Glomerular visceral epithelial cell (primary cell): Measurements from ENCODE around the gene GRID1.

Source experiments
- DNase-seq: peaks from one replicate; pipeline ENCODE4 v3.0.0-alpha.2; 2016; ENCODE audit errors: extremely low spot score

Gene GRID1

GRCh38 chr10:86339226-86339865 lies 27.2 kb downstream of the GRID1 start:
- no peak for DNase-seq

GRCh38 chr10:86337121-86337601 lies 29.4 kb downstream of the GRID1 start:
- no peak for DNase-seq

GRCh38 chr10:86336341-86336740 lies 30.3 kb downstream of the GRID1 start:
- DNase-seq = no peak

- DNase-seq = no peak
Observed at GRCh38 chr10:86335831-86336230, 30.8 kb downstream of the GRID1 start.

GRCh38 chr10:86335257-86335656 lies 31.3 kb downstream of the GRID1 start:
- no peak for DNase-seq

GRCh38 chr10:86334488-86335085 lies 32.0 kb downstream of the GRID1 start:
- no peak for DNase-seq

- no peak for DNase-seq
Observed at GRCh38 chr10:86333826-86334487, 32.6 kb downstream of the GRID1 start.

GRCh38 chr10:86331861-86332260 lies 34.7 kb downstream of the GRID1 start:
- no peak for DNase-seq

- no peak for DNase-seq
Observed at GRCh38 chr10:86330778-86331763, 35.5 kb downstream of the GRID1 start.

- DNase-seq = no peak
Observed at GRCh38 chr10:86329896-86330680, 36.5 kb downstream of the GRID1 start.

GRCh38 chr10:86329093-86329710 lies 37.4 kb downstream of the GRID1 start:
- no peak for DNase-seq

- DNase-seq = no peak
Observed at GRCh38 chr10:86327954-86328725, 38.5 kb downstream of the GRID1 start.

GRCh38 chr10:86325158-86325557 lies 41.4 kb downstream of the GRID1 start:
- no peak for DNase-seq

- no peak for DNase-seq
Observed at GRCh38 chr10:86321568-86321967, 45.0 kb downstream of the GRID1 start.

GRCh38 chr10:86319676-86320075 lies 46.9 kb downstream of the GRID1 start:
- no peak for DNase-seq

- DNase-seq = no peak
Observed at GRCh38 chr10:86317949-86318725, 48.5 kb downstream of the GRID1 start.

- DNase-seq = no peak
Observed at GRCh38 chr10:86316990-86317389, 49.6 kb downstream of the GRID1 start.

GRCh38 chr10:86316274-86316835 lies 50.2 kb downstream of the GRID1 start:
- no peak for DNase-seq

GRCh38 chr10:86315549-86315942 lies 51.0 kb downstream of the GRID1 start:
- no peak for DNase-seq
